HuH-7.5 (cell line): Measurements from ENCODE around the gene CLEC16A.
A peak's percentile ranks its signal among the peaks of the same experiment; 100 is the strongest.
"Not testable (repeated sequence)": the region's sequence is repeated elsewhere in the genome, so short reads cannot be mapped to it uniquely, and the experiment has no call there.

ENCODE experiments used
- DNase-seq: peaks from one replicate; pipeline ENCODE4 v3.0.0; 2011; ENCODE audit warnings: low spot score

CLEC16A gene

GRCh38 chr16:10944249-10945064 is at the start of gene CLEC16A:
Gene CLEC16A (plus strand): TSS chr16:10944564. CDS start chr16:10944718, 154 bp downstream.
- DNase-seq: peak; percentile 92

- DNase-seq: peak; percentile 42
These were observed 49.1 kb upstream of the CLEC16A start for GRCh38 chr16:10895053-10895946.

- no peak for DNase-seq
These were observed 48.2 kb upstream of the CLEC16A start for GRCh38 chr16:10896165-10896564.

GRCh38 chr16:10896723-10897122 is 47.6 kb upstream of the CLEC16A start:
- no peak for DNase-seq

- DNase-seq: no peak
These were observed 47.2 kb upstream of the CLEC16A start for GRCh38 chr16:10897134-10897533.

GRCh38 chr16:10902999-10903398 is 41.4 kb upstream of the CLEC16A start:
- no peak for DNase-seq

- no peak for DNase-seq
These were observed 37.9 kb upstream of the CLEC16A start for GRCh38 chr16:10906482-10906881.

GRCh38 chr16:10906914-10907756 is 37.2 kb upstream of the CLEC16A start:
- no peak for DNase-seq

- DNase-seq: no peak
These were observed 36.7 kb upstream of the CLEC16A start for GRCh38 chr16:10907757-10908045.

GRCh38 chr16:10911267-10911666 is 33.1 kb upstream of the CLEC16A start:
- DNase-seq: no peak

GRCh38 chr16:10916534-10916933 is 27.8 kb upstream of the CLEC16A start:
- DNase-seq: no peak

- DNase-seq: peak; percentile 85
These were observed 25.9 kb upstream of the CLEC16A start for GRCh38 chr16:10918294-10919002.

- no peak for DNase-seq
These were observed 25.4 kb upstream of the CLEC16A start for GRCh38 chr16:10919003-10919351.

- no peak for DNase-seq
These were observed 23.5 kb upstream of the CLEC16A start for GRCh38 chr16:10920726-10921427.

GRCh38 chr16:10921536-10922327 is 22.6 kb upstream of the CLEC16A start:
- DNase-seq: no peak

- no peak for DNase-seq
These were observed 21.8 kb upstream of the CLEC16A start for GRCh38 chr16:10922328-10923145.

GRCh38 chr16:10923146-10923649 is 21.2 kb upstream of the CLEC16A start:
- DNase-seq: no peak

- DNase-seq: no peak
These were observed 20.6 kb upstream of the CLEC16A start for GRCh38 chr16:10923650-10924214.

GRCh38 chr16:10925285-10925684 is 19.1 kb upstream of the CLEC16A start:
- DNase-seq: not testable (repeated sequence)
